HCT116 (cell line): ENCODE results near the gene ARHGAP21. TPM values are rescaled to one million over a fixed set of nuclear protein-coding genes. Genes with fewer than 3 reads are reported as not detected.

Experiments used
- ATAC-seq: fragments of 200-7000 bp; cut with Tn5 transposase; 2 replicates; pipeline ENCODE4 v1.9.1; 2020; ENCODE audit warnings: mild to moderate bottlenecking, moderate library complexity
- BruUV-seq: library from RNA; stranded (reverse); fragments of 400-500 nt; replicated peaks from 2 replicates; lab custom pipeline; 2021; lab: Mats Ljungman, UMichigan
- CTCF ChIA-PET: fragments of 300-600 bp; sonication (Branson Sonifier 250); formaldehyde crosslinking; loops from one replicate; lab custom pipeline; 2021; ENCODE audit warnings: antibody characterized with exemption; lab: Charles Lee
- POLR2A ChIA-PET: fragments of 300-600, 350-600 bp; sonication (Branson Sonifier 250); formaldehyde crosslinking; loops from one replicate; lab custom pipeline; 2021; ENCODE audit warnings: antibody characterized with exemption; lab: Charles Lee
- RAD21 ChIA-PET, 2 experiments: fragments of 300-600 bp; sonication (Branson Sonifier 250); formaldehyde crosslinking; loops; one replicate each; lab custom pipeline; 2023; ENCODE audit warnings: low total read pairs in 2 of 2; ENCODE audit not compliant: uncharacterized antibody in 2 of 2, unreplicated experiment in 2 of 2, low non-redundant PET in 1 of 2; lab: Charles Lee
- DNase-seq: peaks from one replicate; pipeline ENCODE4 v3.0.0-alpha.2; 2010; ENCODE audit warnings: low read depth, low spot score
- H2AFZ ChIP-seq: fragments of 200-600 bp; shearing (Covaris generic), sonication (generic); 2 replicates; pipeline ENCODE4 v1.6.1; 2017; ENCODE audit warnings: low read depth, mixed run types, mixed read lengths, antibody characterized with exemption, low read length; ENCODE audit not compliant: poor library complexity, severe bottlenecking
- H3K27ac ChIP-seq: 2 replicates; pipeline ENCODE4 v1.5.1; 2012; ENCODE audit warnings: low read depth, low read length
- H3K27me3 ChIP-seq: fragments of 200-600 bp; sonication (generic); 2 replicates; pipeline ENCODE4 v1.6.1; 2016; ENCODE audit warnings: mixed run types, low read length, mixed read lengths; ENCODE audit not compliant: insufficient read depth
- H3K36me3 ChIP-seq, 2 experiments: fragments of 200-500 bp in 1 of 2; fragments of 200-600 bp in 1 of 2; sonication (Bioruptor generic) in 1 of 2; sonication (generic) in 1 of 2; 2 replicates each; pipeline versions ENCODE4 v1.5.1 to v1.6.1; 2014 to 2016; ENCODE audit warnings: low read length in 2 of 2, inconsistent platforms in 1 of 2, mixed read lengths in 1 of 2, mixed run types in 1 of 2; ENCODE audit not compliant: insufficient read depth in 2 of 2, control insufficient read depth in 1 of 2
- H3K4me1 ChIP-seq, 2 experiments: fragments of 200-600 bp in 1 of 2; sonication (generic) in 1 of 2; 2 replicates each; pipeline versions ENCODE4 v1.5.1 to v1.6.1; 2012 to 2017; ENCODE audit warnings: low read length in 2 of 2, inconsistent platforms in 1 of 2, mild to moderate bottlenecking in 1 of 2, mixed read lengths in 1 of 2, mixed run types in 1 of 2, moderate library complexity in 1 of 2; ENCODE audit not compliant: insufficient read depth in 2 of 2, control insufficient read depth in 1 of 2
- H3K4me2 ChIP-seq: fragments of 200-600 bp; sonication (generic); 2 replicates; pipeline ENCODE4 v1.6.1; 2017; ENCODE audit warnings: mixed run types, low read length, mixed read lengths
- H3K4me3 ChIP-seq, 2 experiments: fragments of 200-600 bp in 1 of 2; sonication (generic) in 1 of 2; replicated peaks in 1 of 2; 2 replicates each; pipeline ENCODE4 v1.5.1; 2011 to 2016; ENCODE audit warnings: low read length in 2 of 2, control low read depth in 1 of 2, low read depth in 1 of 2, mild to moderate bottlenecking in 1 of 2, mixed read lengths in 1 of 2, mixed run types in 1 of 2
- H3K79me2 ChIP-seq: fragments of 200-600 bp; sonication (generic); 2 replicates; pipeline ENCODE4 v1.6.1; 2017; ENCODE audit warnings: mild to moderate bottlenecking, mixed run types, low read length, moderate library complexity, mixed read lengths; ENCODE audit not compliant: insufficient read depth
- H3K9ac ChIP-seq: fragments of 200-600 bp; sonication (generic); 2 replicates; pipeline ENCODE4 v1.6.1; 2016; ENCODE audit warnings: low read length, mixed read lengths
- H3K9me2 ChIP-seq: fragments of 200-600 bp; sonication (generic), shearing (Covaris generic); 2 replicates; pipeline ENCODE4 v1.6.1; 2017; ENCODE audit warnings: mixed run types, mild to moderate bottlenecking, moderate library complexity; ENCODE audit not compliant: insufficient read depth
- H3K9me3 ChIP-seq, 2 experiments: fragments of 200-500 bp in 1 of 2; fragments of 200-600 bp in 1 of 2; sonication (Bioruptor generic) in 1 of 2; sonication (generic) in 1 of 2; 2 replicates each; pipeline ENCODE4 v1.6.1; 2014 to 2017; ENCODE audit warnings: low read length in 2 of 2, mixed read lengths in 2 of 2, inconsistent platforms in 1 of 2, low read depth in 1 of 2, mild to moderate bottlenecking in 1 of 2, mixed run types in 1 of 2, moderate library complexity in 1 of 2; ENCODE audit not compliant: control insufficient read depth in 1 of 2, insufficient read depth in 1 of 2
- H4K20me1 ChIP-seq: fragments of 200-600 bp; sonication (generic), shearing (Covaris generic); 2 replicates; pipeline ENCODE4 v1.6.1; 2017; ENCODE audit warnings: mixed run types, mild to moderate bottlenecking, moderate library complexity; ENCODE audit not compliant: insufficient read depth
- CBX3 ChIP-seq: IDR thresholded peaks from 2 replicates; pipeline ENCODE4 v1.6.1; 2012; ENCODE audit warnings: low read depth
- CEBPB ChIP-seq: IDR thresholded peaks from 2 replicates; pipeline ENCODE4 v1.6.1; 2012; ENCODE audit warnings: low read depth
- EGR1 ChIP-seq: IDR thresholded peaks from 2 replicates; pipeline ENCODE4 v1.6.1; 2012; ENCODE audit warnings: low read depth
- ELF1 ChIP-seq: IDR thresholded peaks from 2 replicates; pipeline ENCODE4 v1.6.1; 2012; ENCODE audit warnings: low read depth, borderline replicate concordance
- EZH2 ChIP-seq: fragments of 200-600 bp; sonication (generic); IDR thresholded peaks from 2 replicates; pipeline ENCODE4 v1.6.1; 2017; ENCODE audit warnings: antibody characterized with exemption, mixed run types
- FOSL1 ChIP-seq: IDR thresholded peaks from 2 replicates; pipeline ENCODE4 v1.6.1; 2012; ENCODE audit warnings: low read depth
- POLR2AphosphoS5 ChIP-seq: IDR thresholded peaks from 2 replicates; pipeline ENCODE4 v1.6.1; 2011; ENCODE audit warnings: mild to moderate bottlenecking, low read depth, low read length, moderate library complexity
- RAD21 ChIP-seq: IDR thresholded peaks from 2 replicates; pipeline ENCODE4 v1.6.1; 2012; ENCODE audit warnings: low read depth, mild to moderate bottlenecking
- REST ChIP-seq: IDR thresholded peaks from 2 replicates; pipeline ENCODE4 v1.6.1; 2012; ENCODE audit warnings: low read depth
- SIN3A ChIP-seq: IDR thresholded peaks from 2 replicates; pipeline ENCODE4 v1.6.1; 2012; ENCODE audit warnings: low read depth
- SP1 ChIP-seq: IDR thresholded peaks from 2 replicates; pipeline ENCODE4 v1.6.1; 2012; ENCODE audit warnings: low read depth
- SRF ChIP-seq: IDR thresholded peaks from 2 replicates; pipeline ENCODE4 v1.6.1; 2012; ENCODE audit warnings: low read depth
- TCF7L2 ChIP-seq: IDR thresholded peaks from 2 replicates; pipeline ENCODE4 v1.7.0; 2011; ENCODE audit warnings: borderline replicate concordance, inconsistent platforms; ENCODE audit not compliant: insufficient read depth, insufficient read length; ENCODE audit errors: extremely low read depth
- YY1 ChIP-seq: IDR thresholded peaks from 2 replicates; pipeline ENCODE4 v1.6.1; 2011; ENCODE audit warnings: low read length, low read depth, moderate library complexity, mild to moderate bottlenecking; ENCODE audit not compliant: insufficient replicate concordance; ENCODE audit errors: extremely low read depth
- ZFX ChIP-seq: fragments of 450-650 bp; IDR thresholded peaks from 2 replicates; pipeline ENCODE4 v1.6.1; 2017
- ZNF274 ChIP-seq: fragments of 200-500 bp; sonication (Bioruptor generic); IDR thresholded peaks from 2 replicates; pipeline ENCODE4 v1.6.1; 2014; ENCODE audit warnings: mild to moderate bottlenecking, low read depth, low read length, inconsistent platforms
- intact Hi-C: fragments of 100-400 bp; cut with micrococcal nuclease; formaldehyde crosslinking; loops from 2 replicates; pipeline ENCODE4 v1.10.0; 2022
- total RNA-seq: library from RNA; stranded (reverse); gene quantifications from one replicate; pipeline ENCODE4 v1.2.1, GENCODE V29; 2021; ENCODE audit not compliant: unreplicated experiment
- TF ChIP-seq, protein P1 (sequence below): IDR thresholded peaks from 2 replicates; pipeline ENCODE4 v1.6.1; 2012

The ARHGAP21 gene
- total RNA-seq, 1 experiment from 2014 or later, result 47.7 TPM

DNA sequence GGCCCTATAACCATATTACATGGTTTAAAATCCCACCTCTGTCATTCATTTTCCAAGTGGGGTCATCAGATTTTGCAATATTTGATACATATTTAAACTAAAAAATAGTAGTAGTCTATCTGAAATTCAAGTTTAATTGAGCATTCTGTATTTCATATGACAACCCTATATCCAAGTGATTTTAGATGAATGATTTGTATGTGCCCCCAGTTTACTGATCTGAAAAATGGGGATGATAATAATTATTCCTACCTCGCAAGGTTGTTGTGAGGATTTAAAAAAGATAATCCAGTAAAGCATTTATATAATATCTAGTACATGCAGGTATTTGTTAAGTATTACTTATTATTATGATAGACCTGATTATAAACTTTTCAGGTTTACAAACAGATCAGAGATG, 84.6 kb downstream of the ARHGAP21 start:
- intact Hi-C loops, result no loop called here
- no peaks in the 10 kb centered on the region for H3K79me2 ChIP-seq
- RAD21 ChIA-PET, result no interaction called here

More for the DNA sequence above, 84.6 kb downstream of the ARHGAP21 start:
- no peak for DNase-seq
- Histone ChIP-seq H3K27ac (no peak overlapping the region), H3K36me3 (no peaks in the 10 kb centered on the region), H4K20me1 (no peaks in the 10 kb centered on the region), H3K27me3 (no peaks in the 10 kb centered on the region)
- BruUV-seq, result no TSS peak
- CTCF ChIA-PET, result no interaction called here
- no peak for TF ChIP-seq POLR2AphosphoS5
- TF ChIP-seq CBX3, result no peak
- no peak for TF ChIP-seq CEBPB
- no peak for TF ChIP-seq YY1
- TF ChIP-seq RAD21, result no peak
- TF ChIP-seq EGR1, result no peak
- TF ChIP-seq TCF7L2, result no peak
- no peak for TF ChIP-seq REST
- no peak for TF ChIP-seq SIN3A
- TF ChIP-seq FOSL1, result no peak
- TF ChIP-seq SRF, result no peak
- TF ChIP-seq SP1, result no peak
- TF ChIP-seq, protein P1, sequence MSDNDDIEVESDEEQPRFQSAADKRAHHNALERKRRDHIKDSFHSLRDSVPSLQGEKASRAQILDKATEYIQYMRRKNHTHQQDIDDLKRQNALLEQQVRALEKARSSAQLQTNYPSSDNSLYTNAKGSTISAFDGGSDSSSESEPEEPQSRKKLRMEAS, result no peak
- no peak for TF ChIP-seq ELF1
- TF ChIP-seq ZFX, result no peak
- TF ChIP-seq EZH2, result no peak
- no peak for TF ChIP-seq ZNF274
- TF ChIP-seq, all 23 proteins: peak for 0
- no peaks in the 10 kb centered on the region for H3K9me2 ChIP-seq
- H2AFZ ChIP-seq, result no peak overlapping the region
- H3K4me2 ChIP-seq, result no peak overlapping the region
- no peak overlapping the region for H3K9ac ChIP-seq
- ATAC-seq, result no peak
- POLR2A ChIA-PET, result no interaction called here
- H3K4me1 ChIP-seq, result peaks cover 11 to 16% of the 10 kb centered on the region in 2 experiments
- H3K4me3 ChIP-seq, result no peak overlapping the region
- H3K9me3 ChIP-seq, result no peaks in the 10 kb centered on the region
